ENCODE measurements around the gene IL31. TPM values are rescaled to one million over a fixed set of nuclear protein-coding genes. Genes with fewer than 3 reads are reported as not detected.
A peak's percentile ranks its signal among the peaks of the same experiment; 100 is the strongest.

Gene IL31
- total and polyA plus RNA-seq, 8 donors, result not detected

DNA sequence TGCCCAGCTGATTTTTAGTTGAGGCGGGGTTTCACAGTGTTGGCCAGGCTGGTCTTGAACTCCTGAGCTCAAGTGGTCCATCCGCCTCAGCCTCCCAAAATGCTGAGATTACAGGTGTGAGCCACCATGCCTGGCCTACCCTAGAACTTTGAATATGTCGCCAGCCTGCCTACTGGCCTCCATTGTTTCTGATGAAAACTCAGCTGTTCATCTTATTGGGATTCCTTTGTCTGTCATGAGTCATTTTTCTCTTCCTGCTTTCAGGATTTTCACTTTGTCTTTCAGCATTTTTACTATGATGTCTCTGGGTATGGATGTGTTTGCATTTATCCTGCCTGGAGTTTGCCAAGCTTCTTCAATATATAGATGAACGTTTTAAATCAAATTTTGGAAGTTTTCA lies 21.4 kb upstream of the IL31 start:
- Histone ChIP-seq H3K27me3 (peaks cover 0 to 38% (median 12%) of the 10 kb centered on the region in 3 donors), H3K27ac (no peak overlapping the region), H3K9me3 (peaks cover 0 to 6% (median 0%) of the 10 kb centered on the region in 4 donors), H3K4me1 (peaks cover 0 to 4% (median 0%) of the 10 kb centered on the region in 4 donors), H3K36me3 (no peaks in the 10 kb centered on the region), H3K4me3 (no peak overlapping the region)
- intact Hi-C loops (cut with DNase I; ENCODE audit: low total_unique reads), result no loop called here
- TF ChIP-seq POLR2A (IDR thresholded peaks at IDR 0.05), result no peak
- no peak for TF ChIP-seq POLR2AphosphoS5 (IDR thresholded peaks at IDR 0.05)
- TF ChIP-seq CTCF (IDR thresholded peaks at IDR 0.05), result no peak
- TF ChIP-seq EP300 (IDR thresholded peaks at IDR 0.05), result no peak
- 89 to 93% (median 90%) methylated on average over 4 of the region's 4 CpGs for WGBS, 5 donors
- DNase-seq, result no peak

DNA sequence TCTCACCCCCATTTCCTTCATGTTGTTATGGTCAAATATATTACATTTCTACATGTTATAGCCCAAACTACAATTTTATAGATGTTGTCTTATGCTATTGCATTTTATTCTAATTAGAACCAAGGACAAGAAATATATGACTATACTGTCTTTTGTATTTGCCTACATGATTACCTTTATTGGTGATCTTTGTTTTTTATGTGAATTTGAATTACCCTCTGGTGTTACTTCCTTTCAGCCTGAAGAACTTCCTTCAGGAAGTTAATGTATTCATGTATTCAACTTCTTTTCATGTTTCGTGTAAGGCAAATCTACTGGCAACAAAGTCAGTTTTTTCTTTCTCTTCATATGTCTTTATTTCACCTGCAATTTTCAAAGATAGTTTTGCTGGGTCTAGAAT lies 20.8 kb upstream of the IL31 start:
- peaks cover 0 to 32% (median 6%) of the 10 kb centered on the region in 3 donors for H3K27me3 ChIP-seq
- 80 to 90% (median 82%) methylated on average over 1 of the region's 1 CpG for WGBS, 5 donors
- no peak overlapping the region for H3K4me3 ChIP-seq
- intact Hi-C loops (cut with DNase I; ENCODE audit: low total_unique reads), result no loop called here
- peaks cover 0 to 6% (median 0%) of the 10 kb centered on the region in 4 donors for H3K9me3 ChIP-seq
- DNase-seq, result no peak
- no peak overlapping the region for H3K27ac ChIP-seq
- peaks cover 0 to 4% (median 0%) of the 10 kb centered on the region in 4 donors for H3K4me1 ChIP-seq
- TF ChIP-seq POLR2AphosphoS5 (IDR thresholded peaks at IDR 0.05), result no peak
- no peak for TF ChIP-seq POLR2A (IDR thresholded peaks at IDR 0.05)
- no peak for TF ChIP-seq CTCF (IDR thresholded peaks at IDR 0.05)
- TF ChIP-seq EP300 (IDR thresholded peaks at IDR 0.05), result no peak
- H3K36me3 ChIP-seq, result no peaks in the 10 kb centered on the region

DNA sequence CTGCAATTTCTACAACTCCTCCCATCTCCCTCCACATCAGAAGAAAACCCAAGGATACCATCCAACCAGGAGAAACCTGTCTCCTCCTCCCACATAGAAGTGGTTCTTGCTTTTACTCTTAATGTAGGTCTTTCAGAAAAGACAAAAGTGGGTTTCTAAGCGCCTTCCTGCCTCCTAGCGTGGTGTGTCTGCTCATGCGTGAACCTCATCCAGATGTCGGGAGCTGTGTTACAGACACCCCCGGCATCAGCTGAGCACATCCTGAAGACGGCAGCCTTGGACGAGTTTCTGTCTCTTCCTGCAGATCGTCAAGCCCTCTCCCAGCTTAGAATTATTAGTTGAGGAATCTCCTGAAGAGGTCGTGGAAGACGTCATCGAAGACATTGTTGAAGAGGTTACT lies 18.4 kb upstream of the IL31 start:
- H3K9me3 ChIP-seq, result peaks cover 0 to 6% (median 0%) of the 10 kb centered on the region in 4 donors
- no peak for DNase-seq
- no peak for TF ChIP-seq POLR2A (IDR thresholded peaks at IDR 0.05)
- no peak for TF ChIP-seq CTCF (IDR thresholded peaks at IDR 0.05)
- WGBS, 5 donors, result 83 to 91% (median 88%) methylated on average over 11 of the region's 11 CpGs
- H3K36me3 ChIP-seq, result no peaks in the 10 kb centered on the region
- H3K4me3 ChIP-seq, result no peak overlapping the region
- H3K4me1 ChIP-seq, result peaks cover 0 to 4% (median 0%) of the 10 kb centered on the region in 4 donors
- peaks cover 0 to 13% (median 0%) of the 10 kb centered on the region in 3 donors for H3K27me3 ChIP-seq
- no peak overlapping the region for H3K27ac ChIP-seq
- intact Hi-C loops (cut with DNase I; ENCODE audit: low total_unique reads), result no loop called here

GRCh38 chr12:122190842-122191668 lies 17.0 kb upstream of the IL31 start:
- Histone ChIP-seq H3K27me3 (no peaks in the 10 kb centered on the region), H3K9me3 (peaks cover 0 to 6% (median 0%) of the 10 kb centered on the region in 4 donors), H3K4me1 (peaks cover 0 to 4% (median 0%) of the 10 kb centered on the region in 4 donors), H3K36me3 (no peaks in the 10 kb centered on the region), H3K4me3 (no peak overlapping the region), H3K27ac (no peak overlapping the region)
- TF ChIP-seq CTCF (IDR thresholded peaks at IDR 0.05) (peak in 5 of 7 experiments; percentile 57 to 79 (median 72)), POLR2A (IDR thresholded peaks at IDR 0.05) (no peak), EP300 (IDR thresholded peaks at IDR 0.05) (no peak), POLR2AphosphoS5 (IDR thresholded peaks at IDR 0.05) (no peak)
- WGBS, 5 donors, result 60 to 65% (median 62%) methylated on average over 18 of the region's 18 CpGs
- intact Hi-C loops (cut with DNase I; ENCODE audit: low total_unique reads), result no loop called here
- DNase-seq, result peak; percentile 83 to 85

Measured in stomach (tissue), 9 donors.